GM12864 (cell line): ENCODE results near the gene HERC2.
"Not testable (repeated sequence)": the region's sequence is repeated elsewhere in the genome, so short reads cannot be mapped to it uniquely, and the experiment has no call there.

Experiments used
- DNase-seq: peaks from one replicate; pipeline ENCODE4 v3.0.0-alpha.2; 2011; ENCODE audit warnings: low read depth
- H3K4me3 ChIP-seq: 2 replicates; pipeline ENCODE4 v1.5.1; 2011; ENCODE audit warnings: mild to moderate bottlenecking, low read depth, low read length, control low read depth
- CTCF ChIP-seq: IDR thresholded peaks from 2 replicates; pipeline ENCODE4 v1.5.1; 2011; ENCODE audit warnings: low read depth, mild to moderate bottlenecking, moderate library complexity, low read length, control low read depth, inconsistent platforms; ENCODE audit errors: missing control alignments

The HERC2 gene

GRCh38 chr15:28243399-28243798 is 78.6 kb downstream of the HERC2 start:
- H3K4me3 ChIP-seq = no peak overlapping the region
- no peak for TF ChIP-seq CTCF
- no peak for DNase-seq

- not testable (repeated sequence) for H3K4me3 ChIP-seq, DNase-seq
Observed at GRCh38 chr15:28238296-28238695, 83.7 kb downstream of the HERC2 start.

DNA sequence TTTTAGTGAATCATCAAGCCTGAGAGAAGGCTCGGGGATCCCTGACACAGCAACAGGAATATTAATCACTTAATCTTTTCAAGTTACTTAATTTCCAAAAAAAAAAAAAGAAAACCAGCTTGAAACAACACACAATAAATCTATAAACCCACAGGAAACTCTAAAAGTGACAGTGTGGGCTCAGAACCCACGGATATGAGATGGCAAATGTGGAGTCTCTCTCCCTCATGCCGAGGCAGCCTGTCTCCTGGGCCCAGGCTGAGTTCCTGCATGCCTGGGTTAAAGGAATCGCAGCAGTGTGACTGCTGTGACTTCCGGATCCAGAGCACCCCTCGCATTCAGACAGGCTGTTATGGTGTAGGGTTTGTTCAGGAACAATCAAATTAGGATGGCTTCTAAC is 90.2 kb downstream of the HERC2 start:
- DNase-seq = not testable (repeated sequence)

DNA sequence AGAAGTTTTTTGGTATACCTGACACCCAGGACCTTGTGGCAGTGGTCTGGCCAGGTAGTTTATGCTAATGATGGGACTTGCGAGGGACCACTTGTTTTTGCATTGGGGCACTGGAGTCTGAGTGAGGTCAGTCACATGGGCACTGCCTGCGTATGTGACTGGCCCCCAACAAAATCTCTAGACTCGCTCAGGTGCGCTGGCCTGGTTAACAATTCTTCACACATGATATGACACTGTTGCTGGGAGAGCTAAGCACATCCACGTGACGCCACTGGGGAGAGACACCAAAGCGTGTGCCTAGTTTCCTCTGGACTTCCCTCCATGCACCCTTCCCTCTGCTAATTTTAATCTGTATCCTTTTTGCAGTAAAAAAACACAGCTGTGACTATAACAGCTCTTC is 90.6 kb downstream of the HERC2 start:
- DNase-seq, H3K4me3 ChIP-seq: not testable (repeated sequence)

More for the DNA sequence above, 90.2 kb downstream of the HERC2 start:
- H3K4me3 ChIP-seq = not testable (repeated sequence)

- DNase-seq, H3K4me3 ChIP-seq: not testable (repeated sequence)
Observed at GRCh38 chr15:28228990-28229640, 92.9 kb downstream of the HERC2 start.

- no peak for TF ChIP-seq CTCF
- DNase-seq = no peak
- no peak overlapping the region for H3K4me3 ChIP-seq
Observed at GRCh38 chr15:28228096-28228495, 93.9 kb downstream of the HERC2 start.

DNA sequence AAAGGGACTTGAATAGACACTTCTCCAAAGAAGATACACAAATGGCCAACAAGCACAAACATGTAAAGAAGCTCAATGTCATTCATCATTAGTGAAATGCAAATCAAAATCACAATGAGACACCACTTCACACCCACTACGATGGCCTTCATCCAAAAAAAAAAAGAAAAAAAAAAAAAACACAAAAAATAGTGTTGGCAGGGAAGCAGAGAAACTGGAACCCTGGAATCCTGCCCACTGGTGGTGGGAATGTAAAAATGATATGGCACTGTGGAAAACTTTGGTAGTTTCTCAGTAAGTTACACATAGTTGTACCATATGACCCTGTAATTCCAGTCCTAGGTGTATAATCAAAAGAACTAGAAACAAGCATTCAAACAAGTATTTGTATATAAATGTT is 94.7 kb downstream of the HERC2 start:
- not testable (repeated sequence) for H3K4me3 ChIP-seq, DNase-seq

- not testable (repeated sequence) for DNase-seq, H3K4me3 ChIP-seq
Observed at GRCh38 chr15:28222612-28223011, 99.4 kb downstream of the HERC2 start.

GRCh38 chr15:28221696-28222095 is 100.3 kb downstream of the HERC2 start:
- not testable (repeated sequence) for DNase-seq, H3K4me3 ChIP-seq

GRCh38 chr15:28219116-28219515 is 102.9 kb downstream of the HERC2 start:
- TF ChIP-seq CTCF = no peak
- no peak for DNase-seq

GRCh38 chr15:28216946-28217546 is 104.9 kb downstream of the HERC2 start:
- DNase-seq, H3K4me3 ChIP-seq: not testable (repeated sequence)

More at GRCh38 chr15:28219116-28219515, 102.9 kb downstream of the HERC2 start:
- H3K4me3 ChIP-seq = no peak overlapping the region

DNA sequence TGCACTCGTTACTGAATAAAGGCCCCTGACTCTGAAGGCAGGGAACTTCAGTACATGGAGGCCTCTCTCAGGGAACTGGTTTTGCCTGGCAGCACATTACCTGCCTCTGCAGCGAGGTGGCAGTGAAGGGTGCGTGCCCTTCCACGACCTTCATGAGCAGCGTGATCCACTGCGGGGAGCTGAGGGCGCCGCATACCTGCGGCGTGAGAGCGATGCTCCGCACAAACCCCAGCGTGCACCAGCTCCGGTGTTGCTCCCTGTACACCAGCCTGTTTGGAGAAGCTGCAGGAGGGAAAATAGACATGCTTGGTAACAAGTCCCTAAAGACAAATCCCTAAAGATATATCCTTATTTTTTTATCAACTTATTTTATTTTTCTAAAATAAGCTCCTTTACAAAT is 106.5 kb downstream of the HERC2 start:
- not testable (repeated sequence) for DNase-seq, H3K4me3 ChIP-seq

GRCh38 chr15:28214006-28214790 is 107.8 kb downstream of the HERC2 start:
- not testable (repeated sequence) for H3K4me3 ChIP-seq, DNase-seq

- not testable (repeated sequence) for H3K4me3 ChIP-seq, DNase-seq
Observed at GRCh38 chr15:28213393-28213792, 108.6 kb downstream of the HERC2 start.
